Omental fat pad (tissue), 4 donors: ENCODE data around the gene BCHE. TPM values are rescaled to one million over a fixed set of nuclear protein-coding genes. Genes with fewer than 3 reads are reported as not detected.

ENCODE experiments used
- ATAC-seq: fragments of 150-250 bp; one replicate; pipeline ENCODE4 v1.9.1; 2016; ENCODE audit warnings: mild to moderate bottlenecking, moderate library complexity; ENCODE audit not compliant: low FRiP score
- DNase-seq: peaks from one replicate; pipeline ENCODE4 v3.0.0-alpha.2; 2019; ENCODE audit warnings: low spot score
- total RNA-seq, 4 donors: library from RNA; depleted of rRNA; stranded (reverse); fragments of >200 nt; gene quantifications; one replicate each; pipeline ENCODE4 v1.1.0, GENCODE V29; 2016
- TF ChIP-seq, protein P1 (sequence below), 3 donors: fragments of 450-650 bp; IDR thresholded peaks; one replicate each; pipeline ENCODE4 v1.5.1; 2016 to 2017; ENCODE audit warnings: antibody characterized with exemption in 3 of 3, mild to moderate bottlenecking in 3 of 3, moderate library complexity in 2 of 3

The BCHE gene
- total RNA-seq, 4 donors from 2014 or later: 17.8 to 205 (median 33.4) TPM

GRCh38 chr3:165784337-165784736, 52.9 kb downstream of the BCHE start:
- TF ChIP-seq, protein P1, sequence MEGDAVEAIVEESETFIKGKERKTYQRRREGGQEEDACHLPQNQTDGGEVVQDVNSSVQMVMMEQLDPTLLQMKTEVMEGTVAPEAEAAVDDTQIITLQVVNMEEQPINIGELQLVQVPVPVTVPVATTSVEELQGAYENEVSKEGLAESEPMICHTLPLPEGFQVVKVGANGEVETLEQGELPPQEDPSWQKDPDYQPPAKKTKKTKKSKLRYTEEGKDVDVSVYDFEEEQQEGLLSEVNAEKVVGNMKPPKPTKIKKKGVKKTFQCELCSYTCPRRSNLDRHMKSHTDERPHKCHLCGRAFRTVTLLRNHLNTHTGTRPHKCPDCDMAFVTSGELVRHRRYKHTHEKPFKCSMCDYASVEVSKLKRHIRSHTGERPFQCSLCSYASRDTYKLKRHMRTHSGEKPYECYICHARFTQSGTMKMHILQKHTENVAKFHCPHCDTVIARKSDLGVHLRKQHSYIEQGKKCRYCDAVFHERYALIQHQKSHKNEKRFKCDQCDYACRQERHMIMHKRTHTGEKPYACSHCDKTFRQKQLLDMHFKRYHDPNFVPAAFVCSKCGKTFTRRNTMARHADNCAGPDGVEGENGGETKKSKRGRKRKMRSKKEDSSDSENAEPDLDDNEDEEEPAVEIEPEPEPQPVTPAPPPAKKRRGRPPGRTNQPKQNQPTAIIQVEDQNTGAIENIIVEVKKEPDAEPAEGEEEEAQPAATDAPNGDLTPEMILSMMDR (IDR thresholded peaks at IDR 0.05): no peak
- DNase-seq: no peak
- no peak for ATAC-seq

- ATAC-seq (no peak), DNase-seq (no peak)
- TF ChIP-seq, protein P1 (IDR thresholded peaks at IDR 0.05): no peak
These were observed 53.8 kb downstream of the BCHE start for GRCh38 chr3:165783383-165783782.

- ATAC-seq: no peak
- DNase-seq: no peak
- TF ChIP-seq, protein P1 (IDR thresholded peaks at IDR 0.05): no peak
These were observed 58.3 kb downstream of the BCHE start for GRCh38 chr3:165778891-165779290.

GRCh38 chr3:165778456-165778855, 58.8 kb downstream of the BCHE start:
- TF ChIP-seq, protein P1 (IDR thresholded peaks at IDR 0.05): no peak
- ATAC-seq (no peak), DNase-seq (no peak)

DNA sequence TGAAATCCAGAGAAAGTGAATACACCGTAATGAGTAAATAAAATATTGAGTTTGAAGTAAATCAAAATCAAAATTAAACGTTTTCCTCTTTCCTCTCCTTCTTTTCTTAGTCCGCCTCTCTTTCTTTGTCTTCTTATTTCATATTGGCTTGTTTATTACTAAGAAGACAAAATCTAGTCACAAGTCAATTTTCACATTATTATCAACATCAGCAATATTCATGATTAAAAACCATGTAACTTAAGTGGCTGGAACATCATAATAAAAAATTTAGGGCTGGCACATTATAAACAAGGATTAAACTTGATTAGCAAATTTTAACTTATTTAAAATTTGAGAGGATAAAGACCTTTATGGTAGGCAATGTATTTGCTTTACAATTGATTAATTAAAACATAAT, 61.4 kb downstream of the BCHE start:
- ATAC-seq: no peak
- TF ChIP-seq, protein P1 (IDR thresholded peaks at IDR 0.05): no peak
- no peak for DNase-seq

DNA sequence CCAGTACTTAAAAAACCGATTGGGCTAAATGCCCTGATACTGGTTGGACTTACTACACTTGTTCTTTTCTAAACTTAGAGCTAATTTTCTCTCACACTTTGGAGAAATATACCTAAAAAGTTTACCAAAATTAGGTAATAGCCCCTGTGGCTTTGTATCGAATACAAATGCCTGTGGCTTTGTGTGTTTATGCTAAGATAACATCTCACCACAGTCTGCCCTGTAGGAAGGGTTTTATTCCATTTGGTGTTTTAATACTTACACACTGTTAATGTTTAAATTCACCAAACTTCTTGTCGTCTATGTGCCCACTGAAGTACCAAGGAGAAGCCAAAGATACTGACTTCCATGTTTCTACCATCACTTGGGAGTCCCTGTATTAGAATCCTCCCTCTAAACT, 66.4 kb downstream of the BCHE start:
- TF ChIP-seq, protein P1 (IDR thresholded peaks at IDR 0.05): no peak
- no peak for ATAC-seq
- DNase-seq: no peak

- TF ChIP-seq, protein P1 (IDR thresholded peaks at IDR 0.05): no peak
- DNase-seq (no peak), ATAC-seq (no peak)
These were observed 68.5 kb downstream of the BCHE start for GRCh38 chr3:165768680-165769079.
